Upper lobe of left lung (tissue), 4 donors: ENCODE results near the gene SRGAP3.

ENCODE experiments used
- EP300 ChIP-seq, 4 donors: sonication (generic); formaldehyde crosslinking; IDR thresholded peaks; one replicate each; pipeline ENCODE4 v1.5.1; 2017; ENCODE audit warnings: antibody characterized with exemption in 4 of 4, control low read depth in 2 of 4
- POLR2AphosphoS5 ChIP-seq, 2 donors: sonication (generic); formaldehyde crosslinking; IDR thresholded peaks; one replicate each; pipeline ENCODE4 v1.5.1; 2017; ENCODE audit warnings: antibody characterized with exemption in 2 of 2
- TF ChIP-seq, protein P1 (sequence below), 6 experiments: fragments of 450-650 bp in 4 of 6; fragments of 200-600 bp in 2 of 6; sonication (generic) in 2 of 6; IDR thresholded peaks; one replicate each; pipeline ENCODE4 v1.5.1; 2016 to 2019; ENCODE audit warnings: antibody characterized with exemption in 6 of 6

GRCh38 chr3:9079676-9080075 is 169.8 kb downstream of the SRGAP3 start:
- TF ChIP-seq, protein P1, sequence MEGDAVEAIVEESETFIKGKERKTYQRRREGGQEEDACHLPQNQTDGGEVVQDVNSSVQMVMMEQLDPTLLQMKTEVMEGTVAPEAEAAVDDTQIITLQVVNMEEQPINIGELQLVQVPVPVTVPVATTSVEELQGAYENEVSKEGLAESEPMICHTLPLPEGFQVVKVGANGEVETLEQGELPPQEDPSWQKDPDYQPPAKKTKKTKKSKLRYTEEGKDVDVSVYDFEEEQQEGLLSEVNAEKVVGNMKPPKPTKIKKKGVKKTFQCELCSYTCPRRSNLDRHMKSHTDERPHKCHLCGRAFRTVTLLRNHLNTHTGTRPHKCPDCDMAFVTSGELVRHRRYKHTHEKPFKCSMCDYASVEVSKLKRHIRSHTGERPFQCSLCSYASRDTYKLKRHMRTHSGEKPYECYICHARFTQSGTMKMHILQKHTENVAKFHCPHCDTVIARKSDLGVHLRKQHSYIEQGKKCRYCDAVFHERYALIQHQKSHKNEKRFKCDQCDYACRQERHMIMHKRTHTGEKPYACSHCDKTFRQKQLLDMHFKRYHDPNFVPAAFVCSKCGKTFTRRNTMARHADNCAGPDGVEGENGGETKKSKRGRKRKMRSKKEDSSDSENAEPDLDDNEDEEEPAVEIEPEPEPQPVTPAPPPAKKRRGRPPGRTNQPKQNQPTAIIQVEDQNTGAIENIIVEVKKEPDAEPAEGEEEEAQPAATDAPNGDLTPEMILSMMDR (IDR thresholded peaks at IDR 0.05), result no peak
- TF ChIP-seq POLR2AphosphoS5 (IDR thresholded peaks at IDR 0.05), result no peak
- TF ChIP-seq EP300 (IDR thresholded peaks at IDR 0.05), result no peak
